Vagina (tissue), 2 donors: ENCODE measurements around the gene DR1.

Experiments used
- CTCF ChIP-seq, 3 experiments: fragments of 450-650 bp in 2 of 3; fragments of 200-600 bp in 1 of 3; sonication (generic) in 1 of 3; IDR thresholded peaks; one replicate each; pipeline ENCODE4 v1.5.1; 2017 to 2019; ENCODE audit warnings: antibody characterized with exemption in 3 of 3, mild to moderate bottlenecking in 2 of 3, moderate library complexity in 2 of 3
- POLR2A ChIP-seq, 2 donors: fragments of 450-650 bp; IDR thresholded peaks; one replicate each; pipeline ENCODE4 v1.6.1; 2017; ENCODE audit warnings: antibody characterized with exemption in 2 of 2, mild to moderate bottlenecking in 2 of 2, moderate library complexity in 2 of 2
- POLR2AphosphoS5 ChIP-seq, 2 donors: sonication (generic); formaldehyde crosslinking; IDR thresholded peaks; one replicate each; pipeline ENCODE4 v1.9.0; 2017; ENCODE audit warnings: antibody characterized with exemption in 2 of 2, mild to moderate bottlenecking in 2 of 2, low read depth in 1 of 2; ENCODE audit not compliant: insufficient read depth in 1 of 2

- TF ChIP-seq CTCF (IDR thresholded peaks at IDR 0.05) (no peak), POLR2AphosphoS5 (IDR thresholded peaks at IDR 0.05; ENCODE audit: insufficient read depth in 1 of 2, low read depth in 1 of 2) (no peak), POLR2A (IDR thresholded peaks at IDR 0.05) (no peak)
These were observed 1.2 kb upstream of the DR1 start for GRCh38 chr1:93344484-93344883.
